Gastroesophageal sphincter (tissue), 3 donors: ENCODE data around the gene RPL41.

Experiments used
- EP300 ChIP-seq: sonication (generic); formaldehyde crosslinking; IDR thresholded peaks from one replicate; pipeline ENCODE4 v1.6.1; 2017; ENCODE audit warnings: antibody characterized with exemption, mild to moderate bottlenecking
- TF ChIP-seq, protein P1 (sequence below), 4 experiments: fragments of 200-600 bp in 2 of 4; fragments of 450-650 bp in 2 of 4; sonication (generic) in 1 of 4; IDR thresholded peaks; one replicate each; pipeline ENCODE4 v1.5.1; 2017 to 2019; ENCODE audit warnings: antibody characterized with exemption in 4 of 4, mild to moderate bottlenecking in 2 of 4, moderate library complexity in 2 of 4

DNA sequence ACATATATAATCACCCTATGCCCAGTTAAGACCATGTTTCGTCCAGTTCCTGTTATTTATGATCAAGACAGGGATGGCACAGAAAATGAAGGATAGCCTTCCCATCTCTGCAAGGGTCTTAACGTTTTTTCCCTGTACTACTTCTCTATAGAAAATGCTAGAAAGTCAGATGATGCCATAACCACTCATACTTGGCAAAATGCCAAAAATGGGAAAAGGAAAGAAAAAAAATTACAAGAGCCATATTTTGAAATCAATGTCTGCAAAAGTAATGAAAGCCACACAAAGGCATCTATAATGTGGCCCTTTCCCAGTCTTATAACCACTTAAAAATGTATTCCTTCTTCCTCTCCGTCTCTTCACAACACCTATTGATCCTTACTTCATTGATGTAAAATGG lies 34.1 kb downstream of the RPL41 start:
- TF ChIP-seq, protein P1, sequence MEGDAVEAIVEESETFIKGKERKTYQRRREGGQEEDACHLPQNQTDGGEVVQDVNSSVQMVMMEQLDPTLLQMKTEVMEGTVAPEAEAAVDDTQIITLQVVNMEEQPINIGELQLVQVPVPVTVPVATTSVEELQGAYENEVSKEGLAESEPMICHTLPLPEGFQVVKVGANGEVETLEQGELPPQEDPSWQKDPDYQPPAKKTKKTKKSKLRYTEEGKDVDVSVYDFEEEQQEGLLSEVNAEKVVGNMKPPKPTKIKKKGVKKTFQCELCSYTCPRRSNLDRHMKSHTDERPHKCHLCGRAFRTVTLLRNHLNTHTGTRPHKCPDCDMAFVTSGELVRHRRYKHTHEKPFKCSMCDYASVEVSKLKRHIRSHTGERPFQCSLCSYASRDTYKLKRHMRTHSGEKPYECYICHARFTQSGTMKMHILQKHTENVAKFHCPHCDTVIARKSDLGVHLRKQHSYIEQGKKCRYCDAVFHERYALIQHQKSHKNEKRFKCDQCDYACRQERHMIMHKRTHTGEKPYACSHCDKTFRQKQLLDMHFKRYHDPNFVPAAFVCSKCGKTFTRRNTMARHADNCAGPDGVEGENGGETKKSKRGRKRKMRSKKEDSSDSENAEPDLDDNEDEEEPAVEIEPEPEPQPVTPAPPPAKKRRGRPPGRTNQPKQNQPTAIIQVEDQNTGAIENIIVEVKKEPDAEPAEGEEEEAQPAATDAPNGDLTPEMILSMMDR (IDR thresholded peaks at IDR 0.05): no peak
- no peak for TF ChIP-seq EP300
